COLO668 (cell line): ENCODE data around the gene STAB1.

ENCODE experiments used
- DNase-seq: peaks from one replicate; lab custom pipeline; 2025; ENCODE audit not compliant: unreplicated experiment; lab: John Stamatoyannopoulos, UW

STAB1 gene

GRCh38 chr3:52483577-52484381 is 11.4 kb upstream of the STAB1 start:
- DNase-seq, result no peak

GRCh38 chr3:52484680-52485461 is 10.3 kb upstream of the STAB1 start:
- no peak for DNase-seq

GRCh38 chr3:52487050-52487787 is 7.9 kb upstream of the STAB1 start:
- no peak for DNase-seq

- no peak for DNase-seq
These were observed 7.1 kb upstream of the STAB1 start for GRCh38 chr3:52487788-52488691.

GRCh38 chr3:52488746-52489145 is 6.4 kb upstream of the STAB1 start:
- DNase-seq, result no peak

- DNase-seq, result no peak
These were observed 5.7 kb upstream of the STAB1 start for GRCh38 chr3:52489453-52489852.

- no peak for DNase-seq
These were observed 4.9 kb upstream of the STAB1 start for GRCh38 chr3:52490035-52490938.

GRCh38 chr3:52490939-52491526 is 4.1 kb upstream of the STAB1 start:
- DNase-seq, result no peak

- DNase-seq, result no peak
These were observed 3.1 kb upstream of the STAB1 start for GRCh38 chr3:52492059-52492458.

- peak; percentile 2 for DNase-seq
These were observed 1.7 kb upstream of the STAB1 start for GRCh38 chr3:52493232-52494017.

GRCh38 chr3:52494445-52494844 is 693 bp upstream of the STAB1 start:
- peak; percentile 60 for DNase-seq

- DNase-seq, result peak; percentile 17
These were observed 852 bp downstream of the STAB1 start for GRCh38 chr3:52495777-52496602.

GRCh38 chr3:52498137-52499054 is 3.3 kb downstream of the STAB1 start:
- no peak for DNase-seq

- no peak for DNase-seq
These were observed 5.9 kb downstream of the STAB1 start for GRCh38 chr3:52501046-52501445.

GRCh38 chr3:52502001-52502400 is 6.9 kb downstream of the STAB1 start:
- no peak for DNase-seq

GRCh38 chr3:52502808-52503350 is 7.7 kb downstream of the STAB1 start:
- DNase-seq, result no peak
